ENCODE data around the gene SECISBP2L. TPM values are rescaled to one million over a fixed set of nuclear protein-coding genes. Genes with fewer than 3 reads are reported as not detected.

Gene SECISBP2L
- total and polyA plus RNA-seq, 10 of the 15 experiments (the other 5 are each of a cell fraction or from before 2014, with no cell fraction given) = 1.4 to 24.2 (median 10.4) TPM

DNA sequence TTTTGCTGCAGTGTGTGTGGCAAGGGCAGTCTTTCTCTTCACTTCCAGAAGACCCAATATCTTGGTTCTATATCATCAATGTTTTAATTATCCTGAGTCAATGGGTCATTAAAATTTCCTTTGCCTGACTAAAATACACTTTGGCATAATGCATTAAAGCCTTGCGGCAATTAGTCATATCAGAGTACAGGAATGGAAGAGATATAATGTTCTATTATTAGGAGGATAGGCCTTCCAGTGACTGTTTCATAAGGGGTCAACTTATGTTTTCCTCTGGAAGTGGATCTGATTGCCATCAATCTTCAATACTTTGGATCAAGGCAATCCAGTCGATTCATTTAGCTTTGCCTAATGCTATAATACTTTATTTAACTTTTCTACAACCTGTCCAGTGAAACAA lies 9.4 kb upstream of the SECISBP2L start:
- BruUV-seq (replicated peaks) = no TSS peak
- H3K27me3 ChIP-seq (replicated peaks in 1 of 2; ENCODE audit: control insufficient read depth in 2 of 2, insufficient read depth in 2 of 2, low read length in 1 of 2) = no peaks in the 10 kb centered on the region
- in situ Hi-C loops (cut with MboI) (no loop called here), intact Hi-C loops (cut with micrococcal nuclease; ENCODE audit: unreplicated experiment) (no loop called here)
- no peaks in the 10 kb centered on the region for H3K79me2 ChIP-seq (ENCODE audit: control insufficient read depth, insufficient read depth, low read length)
- no peaks in the 10 kb centered on the region for H4K20me1 ChIP-seq (ENCODE audit: control insufficient read depth, insufficient read depth)
- no peaks in the 10 kb centered on the region for H3K36me3 ChIP-seq (ENCODE audit: control insufficient read depth in 2 of 2, insufficient read depth in 2 of 2, low read length in 1 of 2)
- ATAC-seq (no peak), DNase-seq (ENCODE audit: low read depth, low spot score) (no peak), FAIRE-seq (no peak)
- no peaks in the 10 kb centered on the region for H3K4me1 ChIP-seq (ENCODE audit: control insufficient read depth, insufficient read depth, low read length)
- no peak overlapping the region for H3K9ac ChIP-seq (ENCODE audit: control insufficient read depth, insufficient read depth, low read length)
- H2AFZ ChIP-seq (ENCODE audit: control insufficient read depth, low read depth, low read length) = no peak overlapping the region
- POLR2A ChIA-PET = no interaction called here
- TF ChIP-seq PML (IDR thresholded peaks at IDR 0.05; ENCODE audit: low read length) (no peak), EGR1 (IDR thresholded peaks at IDR 0.05; ENCODE audit: borderline replicate concordance in 1 of 2, low read depth in 2 of 2, low read length in 2 of 2) (no peak), MEF2A (IDR thresholded peaks at IDR 0.05; ENCODE audit: insufficient read depth, low read depth, low read length) (no peak), ZNF384 (IDR thresholded peaks at IDR 0.05; ENCODE audit: borderline replicate concordance, low read depth, low read length) (no peak), ZZZ3 (IDR thresholded peaks at IDR 0.05; ENCODE audit: control insufficient read depth, insufficient read length, low read depth) (no peak), MTA3 (IDR thresholded peaks at IDR 0.05; ENCODE audit: borderline replicate concordance, low read length) (no peak), MYC (IDR thresholded peaks at IDR 0.05; ENCODE audit: insufficient read depth, insufficient read length, insufficient replicate concordance, low read length, severe bottlenecking) (no peak), ATF7 (IDR thresholded peaks at IDR 0.05; ENCODE audit: low read depth) (no peak), BCL11A (IDR thresholded peaks at IDR 0.05; ENCODE audit: low read depth, low read length) (no peak), CHD2 (IDR thresholded peaks at IDR 0.05; ENCODE audit: borderline replicate concordance, low read depth, low read length) (no peak)
- TF ChIP-seq, protein P1, sequence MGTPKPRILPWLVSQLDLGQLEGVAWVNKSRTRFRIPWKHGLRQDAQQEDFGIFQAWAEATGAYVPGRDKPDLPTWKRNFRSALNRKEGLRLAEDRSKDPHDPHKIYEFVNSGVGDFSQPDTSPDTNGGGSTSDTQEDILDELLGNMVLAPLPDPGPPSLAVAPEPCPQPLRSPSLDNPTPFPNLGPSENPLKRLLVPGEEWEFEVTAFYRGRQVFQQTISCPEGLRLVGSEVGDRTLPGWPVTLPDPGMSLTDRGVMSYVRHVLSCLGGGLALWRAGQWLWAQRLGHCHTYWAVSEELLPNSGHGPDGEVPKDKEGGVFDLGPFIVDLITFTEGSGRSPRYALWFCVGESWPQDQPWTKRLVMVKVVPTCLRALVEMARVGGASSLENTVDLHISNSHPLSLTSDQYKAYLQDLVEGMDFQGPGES (IDR thresholded peaks at IDR 0.05) = no peak
- TF ChIP-seq, protein P2, sequence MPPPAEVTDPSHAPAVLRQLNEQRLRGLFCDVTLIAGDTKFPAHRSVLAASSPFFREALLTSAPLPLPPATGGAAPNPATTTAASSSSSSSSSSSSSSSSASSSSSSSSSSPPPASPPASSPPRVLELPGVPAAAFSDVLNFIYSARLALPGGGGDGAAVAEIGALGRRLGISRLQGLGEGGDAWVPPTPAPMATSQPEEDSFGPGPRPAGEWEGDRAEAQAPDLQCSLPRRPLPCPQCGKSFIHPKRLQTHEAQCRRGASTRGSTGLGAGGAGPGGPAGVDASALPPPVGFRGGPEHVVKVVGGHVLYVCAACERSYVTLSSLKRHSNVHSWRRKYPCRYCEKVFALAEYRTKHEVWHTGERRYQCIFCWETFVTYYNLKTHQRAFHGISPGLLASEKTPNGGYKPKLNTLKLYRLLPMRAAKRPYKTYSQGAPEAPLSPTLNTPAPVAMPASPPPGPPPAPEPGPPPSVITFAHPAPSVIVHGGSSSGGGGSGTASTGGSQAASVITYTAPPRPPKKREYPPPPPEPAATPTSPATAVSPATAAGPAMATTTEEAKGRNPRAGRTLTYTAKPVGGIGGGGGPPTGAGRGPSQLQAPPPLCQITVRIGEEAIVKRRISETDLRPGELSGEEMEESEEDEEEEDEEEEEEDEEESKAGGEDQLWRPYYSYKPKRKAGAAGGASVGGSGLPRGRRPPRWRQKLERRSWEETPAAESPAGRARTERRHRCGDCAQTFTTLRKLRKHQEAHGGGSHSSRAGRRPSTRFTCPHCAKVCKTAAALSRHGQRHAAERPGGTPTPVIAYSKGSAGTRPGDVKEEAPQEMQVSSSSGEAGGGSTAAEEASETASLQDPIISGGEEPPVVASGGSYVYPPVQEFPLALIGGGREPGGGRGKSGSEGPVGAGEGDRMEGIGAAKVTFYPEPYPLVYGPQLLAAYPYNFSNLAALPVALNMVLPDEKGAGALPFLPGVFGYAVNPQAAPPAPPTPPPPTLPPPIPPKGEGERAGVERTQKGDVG (CRISPR knock-in tag; IDR thresholded peaks at IDR 0.05) = no peak
- SMC1A ChIA-PET (ENCODE audit: uncharacterized antibody, unreplicated experiment) = interaction anchor here (1.7 kb wide), 1 partner anchor 9 kb away, joined by 5 read pairs; the partner anchor contains the start of gene SECISBP2L
- CTCF ChIA-PET = no interaction called here
- H3K4me2 ChIP-seq (ENCODE audit: control insufficient read depth, insufficient read depth) = no peak overlapping the region
- H3K9me3 ChIP-seq (replicated peaks; ENCODE audit: control insufficient read depth, insufficient read depth, low read length) = no peaks in the 10 kb centered on the region; the same call in 2 of the 3 replicates
- RAD21 ChIA-PET (ENCODE audit: unreplicated experiment) = no interaction called here
- H3K4me3 ChIP-seq = no peak overlapping the region
- WGBS (ENCODE audit: insufficient coverage, insufficient replicate concordance, low lambda C conversion rate, missing lambda C conversion rate) = 50% methylated on average over 2 of the region's 2 CpGs
- H3K27ac ChIP-seq (ENCODE audit: control insufficient read depth, insufficient read depth) = no peak overlapping the region

Measured in GM12878 (cell line).